Adrenal gland (tissue), 5 donors: Measurements from ENCODE around the gene LRFN2.

Source experiments
- POLR2A ChIP-seq, 2 donors: fragments of 450-650 bp; IDR thresholded peaks; one replicate each; pipeline ENCODE4 v1.6.1; 2017; ENCODE audit warnings: antibody characterized with exemption in 2 of 2, mild to moderate bottlenecking in 2 of 2, moderate library complexity in 1 of 2
- TF ChIP-seq, protein P1 (sequence below), 6 experiments: fragments of 450-650 bp in 4 of 6; fragments of 200-600 bp in 2 of 6; sonication (generic) in 1 of 6; IDR thresholded peaks; 1 replicate in 5 of 6; 2 replicates in 1 of 6; pipeline versions ENCODE4 v1.5.1 to v1.8.0; 2016 to 2021; ENCODE audit warnings: antibody characterized with exemption in 6 of 6, mild to moderate bottlenecking in 2 of 6, moderate library complexity in 1 of 6
- donor health status: DM: no; HTN: no; CAD: no.

- TF ChIP-seq, protein P1, sequence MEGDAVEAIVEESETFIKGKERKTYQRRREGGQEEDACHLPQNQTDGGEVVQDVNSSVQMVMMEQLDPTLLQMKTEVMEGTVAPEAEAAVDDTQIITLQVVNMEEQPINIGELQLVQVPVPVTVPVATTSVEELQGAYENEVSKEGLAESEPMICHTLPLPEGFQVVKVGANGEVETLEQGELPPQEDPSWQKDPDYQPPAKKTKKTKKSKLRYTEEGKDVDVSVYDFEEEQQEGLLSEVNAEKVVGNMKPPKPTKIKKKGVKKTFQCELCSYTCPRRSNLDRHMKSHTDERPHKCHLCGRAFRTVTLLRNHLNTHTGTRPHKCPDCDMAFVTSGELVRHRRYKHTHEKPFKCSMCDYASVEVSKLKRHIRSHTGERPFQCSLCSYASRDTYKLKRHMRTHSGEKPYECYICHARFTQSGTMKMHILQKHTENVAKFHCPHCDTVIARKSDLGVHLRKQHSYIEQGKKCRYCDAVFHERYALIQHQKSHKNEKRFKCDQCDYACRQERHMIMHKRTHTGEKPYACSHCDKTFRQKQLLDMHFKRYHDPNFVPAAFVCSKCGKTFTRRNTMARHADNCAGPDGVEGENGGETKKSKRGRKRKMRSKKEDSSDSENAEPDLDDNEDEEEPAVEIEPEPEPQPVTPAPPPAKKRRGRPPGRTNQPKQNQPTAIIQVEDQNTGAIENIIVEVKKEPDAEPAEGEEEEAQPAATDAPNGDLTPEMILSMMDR (IDR thresholded peaks at IDR 0.05) = no peak
- TF ChIP-seq POLR2A (IDR thresholded peaks at IDR 0.05) = no peak
These were observed 196.1 kb downstream of the LRFN2 start for GRCh38 chr6:40391086-40391485.
